PC-3 (cell line): Measurements from ENCODE around the gene GCC1. TPM values are rescaled to one million over a fixed set of nuclear protein-coding genes. Genes with fewer than 3 reads are reported as not detected.

Experiments used
- ATAC-seq: fragments of 200-7000 bp; cut with Tn5 transposase; 2 replicates; pipeline ENCODE4 v1.9.1; 2020; ENCODE audit warnings: mild to moderate bottlenecking, moderate library complexity
- BruUV-seq: library from RNA; stranded (reverse); fragments of 400-500 nt; replicated peaks from 2 replicates; lab custom pipeline; 2021; lab: Mats Ljungman, UMichigan
- CTCF ChIA-PET: fragments of 300-600 bp; sonication (Branson Sonifier 250); formaldehyde crosslinking; loops from one replicate; lab custom pipeline; 2022; ENCODE audit warnings: antibody characterized with exemption; lab: Charles Lee
- POLR2A ChIA-PET: fragments of 300-600 bp; sonication (Branson Sonifier 250); formaldehyde crosslinking; loops from one replicate; lab custom pipeline; 2022; ENCODE audit warnings: antibody characterized with exemption; ENCODE audit not compliant: unreplicated experiment; lab: Charles Lee
- DNase-seq: peaks from one replicate; pipeline ENCODE4 v3.0.0-alpha.2; 2015
- H2AFZ ChIP-seq: fragments of 300-600 bp; sonication (generic); 2 replicates; pipeline ENCODE4 v1.6.0; 2016; ENCODE audit warnings: antibody characterized with exemption, low read length
- H3F3A ChIP-seq: fragments of 300-600 bp; sonication (generic); one replicate; pipeline ENCODE4 v1.6.0; 2017; ENCODE audit warnings: antibody characterized with exemption, low read length, control low read depth, mild to moderate bottlenecking; ENCODE audit not compliant: unreplicated experiment
- H3K27ac ChIP-seq: fragments of 300-600 bp; sonication (generic); 2 replicates; pipeline ENCODE4 v1.5.1; 2016; ENCODE audit warnings: mild to moderate bottlenecking, low read length
- H3K27me3 ChIP-seq: fragments of 300-600 bp; sonication (generic); 2 replicates; pipeline ENCODE4 v1.6.1; 2016; ENCODE audit warnings: low read length, mixed read lengths
- H3K36me3 ChIP-seq: fragments of 300-600 bp; sonication (generic); 2 replicates; pipeline ENCODE4 v1.6.1; 2016; ENCODE audit warnings: low read depth, mixed run types, low read length, mixed read lengths
- H3K4me1 ChIP-seq: fragments of 300-600 bp; sonication (generic); 2 replicates; pipeline ENCODE4 v1.5.1; 2016; ENCODE audit warnings: low read length; ENCODE audit not compliant: insufficient read depth
- H3K4me2 ChIP-seq: fragments of 300-600 bp; sonication (generic); 2 replicates; pipeline ENCODE4 v1.6.0; 2016; ENCODE audit warnings: low read length
- H3K4me3 ChIP-seq: fragments of 300-600 bp; sonication (generic); 2 replicates; pipeline ENCODE4 v1.5.1; 2016; ENCODE audit warnings: mild to moderate bottlenecking, low read length, mixed read lengths
- H3K79me2 ChIP-seq: fragments of 300-600 bp; sonication (generic); 2 replicates; pipeline ENCODE4 v1.6.1; 2017; ENCODE audit warnings: low read length, mixed read lengths
- H3K9ac ChIP-seq: fragments of 300-600 bp; sonication (generic); 2 replicates; pipeline ENCODE4 v1.6.0; 2016; ENCODE audit warnings: mild to moderate bottlenecking, low read length
- H3K9me2 ChIP-seq: fragments of 300-600 bp; sonication (generic); replicated peaks from 2 replicates; pipeline ENCODE4 v1.6.1; 2016; ENCODE audit warnings: mixed run types, low read length, mixed read lengths
- H3K9me3 ChIP-seq: fragments of 300-600 bp; sonication (generic); 2 replicates; pipeline ENCODE4 v1.6.1; 2016; ENCODE audit warnings: low read length, mixed read lengths
- H4K20me1 ChIP-seq: fragments of 300-600 bp; sonication (generic); 2 replicates; pipeline ENCODE4 v1.6.1; 2016; ENCODE audit warnings: low read length, mixed read lengths
- CTCF ChIP-seq: fragments of 300-600 bp; sonication (generic); conservative IDR thresholded peaks from 2 replicates; pipeline ENCODE4 v1.5.1; 2017; ENCODE audit warnings: antibody characterized with exemption, low read depth, mild to moderate bottlenecking, low read length
- EZH2 ChIP-seq: fragments of 300-600 bp; sonication (generic); IDR thresholded peaks from one replicate; pipeline ENCODE4 v1.6.1; 2017; ENCODE audit warnings: antibody characterized with exemption, mild to moderate bottlenecking, low read length; ENCODE audit not compliant: unreplicated experiment
- EZH2phosphoT487 ChIP-seq: fragments of 300-600 bp; sonication (generic); IDR thresholded peaks from 2 replicates; pipeline ENCODE4 v1.6.1; 2018; ENCODE audit warnings: mild to moderate bottlenecking, antibody characterized with exemption, low read length, borderline replicate concordance
- intact Hi-C: fragments of 100-400 bp; cut with micrococcal nuclease; formaldehyde crosslinking; loops from 2 replicates; pipeline ENCODE4 v1.9.0; 2023
- total RNA-seq: library from RNA; depleted of rRNA; stranded (reverse); fragments of >200 nt; gene quantifications from 2 replicates; pipeline ENCODE4 v1.2.3, GENCODE V29; 2014

The GCC1 gene
- total RNA-seq, 1 experiment from 2014 or later = 11.2 TPM

- ChIA-PET POLR2A (no interaction called here), CTCF (no interaction called here)
- no peak for DNase-seq
- no TSS peak for BruUV-seq
- H3F3A ChIP-seq = no peaks in the 10 kb centered on the region
- H3K9ac ChIP-seq = no peak overlapping the region
- H2AFZ ChIP-seq = no peak overlapping the region
- peaks cover 1% of the 10 kb centered on the region for H3K4me1 ChIP-seq
- TF ChIP-seq CTCF = no peak
- no peak for TF ChIP-seq EZH2
- TF ChIP-seq EZH2phosphoT487 = no peak
- no peak overlapping the region for H3K27ac ChIP-seq
- no peak overlapping the region for H3K4me3 ChIP-seq
- H4K20me1 ChIP-seq = 0 out of 2 replicates have a peak, but pooled peaks cover 5% of the 10 kb centered on the region
- no peaks in the 10 kb centered on the region for H3K27me3 ChIP-seq
- H3K9me3 ChIP-seq = no peaks in the 10 kb centered on the region
- intact Hi-C loops = loop anchor here (5.0 kb wide), 1 partner anchor 48 kb away; no protein-coding TSS in a partner anchor
- H3K9me2 ChIP-seq = no peaks in the 10 kb centered on the region
- ATAC-seq = no peak
- no peak overlapping the region for H3K4me2 ChIP-seq
- H3K79me2 ChIP-seq = peaks cover 5% of the 10 kb centered on the region
- H3K36me3 ChIP-seq = peaks cover 10% of the 10 kb centered on the region
Observed at GRCh38 chr7:127594490-127594889, 9.1 kb upstream of the GCC1 start.

- peaks cover 17% of the 10 kb centered on the region for H3K79me2 ChIP-seq
- TF ChIP-seq EZH2phosphoT487 (no peak), CTCF (no peak), EZH2 (no peak)
- BruUV-seq = no TSS peak
- ChIA-PET POLR2A (no interaction called here), CTCF (no interaction called here)
- intact Hi-C loops = loop anchor here (5.0 kb wide), 1 partner anchor 50 kb away; no protein-coding TSS in a partner anchor
- H3K27me3 ChIP-seq = no peaks in the 10 kb centered on the region
- H3K9me3 ChIP-seq = no peaks in the 10 kb centered on the region
- DNase-seq (no peak), ATAC-seq (no peak)
- H3K4me1 ChIP-seq = peaks cover 11% of the 10 kb centered on the region
- H3K9me2 ChIP-seq = no peaks in the 10 kb centered on the region
- H3K36me3 ChIP-seq = peaks cover 10% of the 10 kb centered on the region
- no peaks in the 10 kb centered on the region for H3F3A ChIP-seq
- 0 out of 2 replicates have a peak, but pooled peaks cover 11% of the 10 kb centered on the region for H4K20me1 ChIP-seq
- no peak overlapping the region for H2AFZ ChIP-seq
- H3K4me2 ChIP-seq = no peak overlapping the region
- no peak overlapping the region for H3K4me3 ChIP-seq
- no peak overlapping the region for H3K27ac ChIP-seq
- no peak overlapping the region for H3K9ac ChIP-seq
Observed at GRCh38 chr7:127592550-127592949, 7.2 kb upstream of the GCC1 start.

GRCh38 chr7:127591591-127591990, 6.2 kb upstream of the GCC1 start:
- H3K9me2 ChIP-seq = no peaks in the 10 kb centered on the region
- no peaks in the 10 kb centered on the region for H3F3A ChIP-seq
- peaks cover 11% of the 10 kb centered on the region for H3K4me1 ChIP-seq
- peaks cover 17% of the 10 kb centered on the region for H3K79me2 ChIP-seq
- no peak for TF ChIP-seq EZH2phosphoT487
- no peak for TF ChIP-seq EZH2
- no peak for TF ChIP-seq CTCF
- H3K4me3 ChIP-seq = no peak overlapping the region
- H2AFZ ChIP-seq = no peak overlapping the region
- H3K4me2 ChIP-seq = no peak overlapping the region
- H3K27ac ChIP-seq = no peak overlapping the region
- intact Hi-C loops = loop anchor here (5.0 kb wide), 1 partner anchor 51 kb away; no protein-coding TSS in a partner anchor
- no peaks in the 10 kb centered on the region for H3K9me3 ChIP-seq
- POLR2A ChIA-PET = no interaction called here
- CTCF ChIA-PET = no interaction called here
- no TSS peak for BruUV-seq
- no peak for ATAC-seq
- no peak overlapping the region for H3K9ac ChIP-seq
- peaks cover 10% of the 10 kb centered on the region for H3K36me3 ChIP-seq
- H3K27me3 ChIP-seq = no peaks in the 10 kb centered on the region
- H4K20me1 ChIP-seq = 0 out of 2 replicates have a peak, but pooled peaks cover 11% of the 10 kb centered on the region
- no peak for DNase-seq
